Lung (tissue), 12 donors: ENCODE measurements around the gene KANK2. TPM values are rescaled to one million over a fixed set of nuclear protein-coding genes. Genes with fewer than 3 reads are reported as not detected.

Source experiments
- ATAC-seq: fragments of 200-7000 bp; cut with Tn5 transposase; one replicate; pipeline ENCODE4 v1.9.1; 2020; ENCODE audit warnings: moderate number of reproducible peaks; ENCODE audit not compliant: insufficient read depth, low FRiP score
- DNase-seq, 3 donors: peaks; one replicate each; pipeline ENCODE4 v3.0.0-alpha.2; 2013 to 2017
- H3K27ac ChIP-seq, 2 donors: one replicate each; pipeline ENCODE4 v1.5.1; 2013; ENCODE audit warnings: mild to moderate bottlenecking in 2 of 2, moderate library complexity in 2 of 2, control low read depth in 1 of 2, inconsistent platforms in 1 of 2, low read depth in 1 of 2, low read length in 1 of 2
- H3K27me3 ChIP-seq, 3 donors: one replicate each; pipeline ENCODE4 v1.5.1; 2013; ENCODE audit warnings: low read length in 2 of 3; ENCODE audit not compliant: control insufficient read depth in 3 of 3, insufficient read depth in 3 of 3
- H3K36me3 ChIP-seq, 4 donors: one replicate each; pipeline ENCODE4 v1.5.1; 2013; ENCODE audit warnings: low read length in 4 of 4, mild to moderate bottlenecking in 1 of 4, moderate library complexity in 1 of 4; ENCODE audit not compliant: control insufficient read depth in 4 of 4, insufficient read depth in 4 of 4
- H3K4me1 ChIP-seq, 5 donors: one replicate each; pipeline ENCODE4 v1.5.1; 2013; ENCODE audit warnings: low read length in 5 of 5, mild to moderate bottlenecking in 2 of 5, moderate library complexity in 1 of 5; ENCODE audit not compliant: control insufficient read depth in 5 of 5, insufficient read depth in 5 of 5
- H3K4me3 ChIP-seq: one replicate; pipeline ENCODE4 v1.5.1; 2013; ENCODE audit warnings: mild to moderate bottlenecking, control low read depth, moderate library complexity
- H3K9ac ChIP-seq, 2 donors: one replicate each; pipeline ENCODE4 v1.5.1; 2013; ENCODE audit warnings: low read length in 2 of 2, control low read depth in 1 of 2; ENCODE audit not compliant: insufficient read depth in 1 of 2
- H3K9me3 ChIP-seq, 4 donors: one replicate each; pipeline ENCODE4 v1.5.1; 2013; ENCODE audit warnings: low read length in 3 of 4, mild to moderate bottlenecking in 1 of 4, moderate library complexity in 1 of 4; ENCODE audit not compliant: control insufficient read depth in 4 of 4, insufficient read depth in 3 of 4
- WGBS, 2 donors: extraction: QIAGEN DNeasy Blood & Tissue Kit; methylation state at CpG; one replicate each; pipeline ENCODE4 v1.1.7; 2013; 5-methylcytosine and 5-hydroxymethylcytosine counted together
- polyA plus RNA-seq, 2 donors: library from polyadenylated mRNA; stranded (reverse); fragments of 200-250 nt; gene quantifications; one replicate each; pipeline ENCODE4 v1.2.1, GENCODE V29; 2013
- total RNA-seq, 2 donors: library from RNA; depleted of rRNA in 1 of 2; stranded (reverse); fragments of >200 nt in 1 of 2; gene quantifications; one replicate each; pipeline ENCODE4 v1.2.1, GENCODE V29; 2014 to 2021
- TF ChIP-seq, protein P1 (sequence below): IDR thresholded peaks from 2 replicates; pipeline ENCODE4 v1.5.1; 2012; ENCODE audit warnings: mild to moderate bottlenecking; ENCODE audit errors: control extremely low read depth, extremely low read depth
- donor health status: control.
- donor health status: control.
- donor health status: Bipolar disorder and iron deficiency.
- donor health status: healthy.
- donor health status: DM: yes; HTN: yes; CAD: no.

Gene KANK2
- total and polyA plus RNA-seq, 4 donors, result 90.1 to 164 (median 113) TPM

DNA sequence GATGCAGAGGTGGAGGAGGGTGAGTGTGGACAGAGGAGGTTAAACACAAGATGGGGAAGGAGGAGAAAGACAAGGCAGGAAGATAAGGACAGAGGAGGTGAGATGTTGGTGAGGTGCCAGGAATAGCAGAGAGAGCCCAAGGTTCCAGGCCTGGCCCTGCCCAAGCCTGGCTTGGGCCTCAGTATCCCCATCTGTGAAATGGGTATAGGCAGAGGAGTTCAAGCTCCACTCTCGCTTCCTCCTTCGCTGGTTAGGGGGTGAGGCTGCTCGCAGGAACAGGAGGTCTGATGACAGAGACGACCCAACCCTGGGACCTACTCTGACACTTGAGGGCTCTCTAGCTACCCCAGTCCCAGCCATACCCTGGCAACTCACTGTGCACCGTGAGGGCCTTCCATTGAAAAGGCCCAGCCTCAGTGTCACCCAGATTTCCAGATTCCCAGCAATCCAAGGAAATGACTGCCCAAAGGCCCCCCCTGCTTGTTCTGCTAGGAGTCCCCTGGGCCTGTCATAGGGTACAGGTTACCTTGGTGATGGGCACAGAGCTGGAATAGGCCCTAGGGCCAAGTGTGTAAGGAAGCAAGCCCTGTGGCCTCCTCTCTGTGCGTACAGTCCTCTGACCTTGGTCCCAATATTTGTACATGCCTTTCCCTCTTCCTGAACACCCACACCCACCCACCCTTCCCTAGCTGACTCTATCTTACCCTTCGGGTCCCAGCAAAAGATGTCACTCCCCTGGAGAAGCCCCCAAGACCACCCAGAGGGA, 33.5 kb upstream of the KANK2 start:
- Histone ChIP-seq H3K9ac (no peak overlapping the region), H3K27me3 (no peaks in the 10 kb centered on the region), H3K9me3 (no peaks in the 10 kb centered on the region), H3K4me1 (no peaks in the 10 kb centered on the region), H3K36me3 (peaks cover 0 to 45% (median 22%) of the 10 kb centered on the region in 4 donors), H3K4me3 (no peak overlapping the region), H3K27ac (peak overlapping the region in 1 of 2 donors; percentile 26)
- ATAC-seq, result no peak
- TF ChIP-seq, protein P1, sequence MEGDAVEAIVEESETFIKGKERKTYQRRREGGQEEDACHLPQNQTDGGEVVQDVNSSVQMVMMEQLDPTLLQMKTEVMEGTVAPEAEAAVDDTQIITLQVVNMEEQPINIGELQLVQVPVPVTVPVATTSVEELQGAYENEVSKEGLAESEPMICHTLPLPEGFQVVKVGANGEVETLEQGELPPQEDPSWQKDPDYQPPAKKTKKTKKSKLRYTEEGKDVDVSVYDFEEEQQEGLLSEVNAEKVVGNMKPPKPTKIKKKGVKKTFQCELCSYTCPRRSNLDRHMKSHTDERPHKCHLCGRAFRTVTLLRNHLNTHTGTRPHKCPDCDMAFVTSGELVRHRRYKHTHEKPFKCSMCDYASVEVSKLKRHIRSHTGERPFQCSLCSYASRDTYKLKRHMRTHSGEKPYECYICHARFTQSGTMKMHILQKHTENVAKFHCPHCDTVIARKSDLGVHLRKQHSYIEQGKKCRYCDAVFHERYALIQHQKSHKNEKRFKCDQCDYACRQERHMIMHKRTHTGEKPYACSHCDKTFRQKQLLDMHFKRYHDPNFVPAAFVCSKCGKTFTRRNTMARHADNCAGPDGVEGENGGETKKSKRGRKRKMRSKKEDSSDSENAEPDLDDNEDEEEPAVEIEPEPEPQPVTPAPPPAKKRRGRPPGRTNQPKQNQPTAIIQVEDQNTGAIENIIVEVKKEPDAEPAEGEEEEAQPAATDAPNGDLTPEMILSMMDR, result no peak
- DNase-seq, result no peak
- 91% methylated on average over 7 of the region's 7 CpGs for WGBS, 2 donors

DNA sequence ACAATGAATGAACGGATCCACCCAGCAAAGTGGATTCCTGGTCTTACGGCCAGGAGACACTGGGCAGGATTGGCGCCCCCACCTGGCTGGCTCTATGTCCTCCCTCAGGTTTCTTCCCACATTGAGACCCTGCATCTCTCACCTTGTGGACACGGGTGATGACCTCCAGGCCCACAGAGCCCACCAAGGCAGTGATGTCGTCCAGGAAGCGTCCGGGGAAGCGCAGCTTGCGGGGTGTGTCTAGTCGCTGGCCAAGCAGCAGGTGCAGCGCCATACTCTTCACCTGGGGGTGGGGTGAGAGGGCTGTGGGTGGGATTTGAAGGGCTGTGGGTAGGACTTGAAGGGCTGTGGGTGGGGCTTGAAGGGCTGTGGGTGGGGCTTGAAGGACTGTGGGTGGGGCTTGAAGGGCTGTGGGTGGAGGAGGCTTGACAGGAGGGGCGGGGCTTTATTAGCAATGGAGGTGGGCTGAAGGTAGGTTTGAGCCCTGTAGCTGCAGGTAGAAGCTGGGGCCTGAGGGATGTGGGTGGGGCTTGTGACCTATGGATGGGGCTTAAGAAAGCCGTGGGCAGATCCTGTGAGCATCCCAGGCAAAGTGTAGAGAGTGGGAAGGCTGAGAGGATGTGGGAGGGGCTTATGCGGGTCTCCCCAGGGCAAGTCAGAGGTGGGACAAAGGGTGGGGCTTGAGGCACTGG, 30.0 kb upstream of the KANK2 start:
- Histone ChIP-seq H3K27ac (no peak overlapping the region), H3K4me1 (no peaks in the 10 kb centered on the region), H3K27me3 (no peaks in the 10 kb centered on the region), H3K9ac (no peak overlapping the region), H3K36me3 (peaks cover 0 to 48% (median 26%) of the 10 kb centered on the region in 4 donors), H3K9me3 (no peaks in the 10 kb centered on the region), H3K4me3 (no peak overlapping the region)
- WGBS, 2 donors, result 88 to 91% methylated on average over 14 of the region's 14 CpGs
- no peak for ATAC-seq
- DNase-seq, result no peak
- TF ChIP-seq, protein P1, result no peak

DNA sequence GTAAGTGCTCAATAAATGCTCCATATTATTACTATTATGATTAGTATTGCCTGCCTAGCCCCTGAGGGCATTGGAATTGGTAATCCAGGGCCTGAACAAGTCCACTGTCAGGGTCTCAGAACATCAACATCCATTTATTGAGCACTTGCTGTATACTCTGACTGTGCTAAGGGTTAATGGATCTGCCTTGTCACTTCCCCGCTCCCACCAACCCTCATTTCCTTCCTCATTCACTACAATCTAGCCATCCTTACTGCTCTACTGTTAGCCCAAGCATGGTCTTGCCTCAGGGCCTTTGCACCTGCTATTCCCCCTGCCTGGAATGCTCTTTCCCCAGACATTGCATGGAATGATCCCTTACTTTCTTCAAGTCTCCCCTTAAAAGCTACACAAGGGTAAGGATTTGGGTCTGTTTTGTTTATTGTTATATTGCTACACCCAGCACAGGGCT, 29.4 kb upstream of the KANK2 start:
- DNase-seq (no peak), ATAC-seq (no peak)
- Histone ChIP-seq H3K9me3 (peaks cover 0 to 3% (median 0%) of the 10 kb centered on the region in 4 donors), H3K36me3 (peaks cover 0 to 47% (median 27%) of the 10 kb centered on the region in 4 donors), H3K9ac (no peak overlapping the region), H3K27ac (no peak overlapping the region), H3K27me3 (no peaks in the 10 kb centered on the region), H3K4me1 (no peaks in the 10 kb centered on the region), H3K4me3 (no peak overlapping the region)
- TF ChIP-seq, protein P1, result no peak
- 41 to 60% methylated on average over 1 of the region's 1 CpG for WGBS, 2 donors
